Activated CD8-positive, alpha-beta memory T cell treated with anti-CD3 and anti-CD28 coated beads for 4 hours (primary cell): ENCODE data around the gene TECR.
"Not testable (repeated sequence)": the region's sequence is repeated elsewhere in the genome, so short reads cannot be mapped to it uniquely, and the experiment has no call there.

Source experiments
- DNase-seq, 2 donors: peaks; one replicate each; pipeline ENCODE4 v3.0.0-alpha.2; 2020; ENCODE audit warnings: low read depth in 2 of 2

Gene TECR

DNA sequence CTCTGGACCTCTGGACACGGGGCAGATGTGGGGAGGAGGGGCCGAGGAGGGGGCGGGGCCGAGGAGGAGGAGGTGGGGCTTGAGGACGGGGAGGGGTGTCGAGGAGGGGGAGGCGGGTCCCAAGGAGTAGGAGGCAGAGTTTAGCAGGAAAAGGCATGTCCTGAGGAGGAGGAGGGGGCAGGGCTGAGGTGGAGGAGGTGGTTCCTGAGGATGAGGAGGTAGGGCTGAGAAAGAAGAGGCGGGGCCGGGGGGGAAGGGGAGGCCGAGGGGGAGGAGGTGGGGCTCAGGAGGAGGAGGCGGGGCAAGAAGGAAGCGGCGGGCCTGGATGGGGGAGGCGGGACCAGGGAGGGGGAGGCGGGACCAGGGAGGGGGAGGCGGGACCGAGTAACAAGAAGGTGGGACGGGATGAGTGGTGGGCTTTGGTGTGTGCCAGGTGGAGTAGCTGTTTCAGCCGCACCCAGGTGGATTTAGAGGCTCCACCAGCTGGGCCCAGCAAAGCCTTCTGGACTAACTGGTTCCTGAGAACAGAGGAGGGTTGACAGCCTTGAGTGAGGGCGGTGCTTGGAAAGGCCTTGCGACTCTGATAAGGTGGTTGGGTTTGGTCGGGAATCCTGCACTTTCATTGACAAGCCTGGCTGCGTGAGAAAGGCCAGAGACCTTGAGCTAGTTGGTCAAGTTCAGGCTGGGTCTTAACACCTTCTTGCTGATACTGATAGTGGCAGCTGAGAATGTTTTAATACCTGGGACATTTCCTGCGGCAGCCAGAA is 7.7 kb downstream of the TECR start:
- DNase-seq = no peak

DNA sequence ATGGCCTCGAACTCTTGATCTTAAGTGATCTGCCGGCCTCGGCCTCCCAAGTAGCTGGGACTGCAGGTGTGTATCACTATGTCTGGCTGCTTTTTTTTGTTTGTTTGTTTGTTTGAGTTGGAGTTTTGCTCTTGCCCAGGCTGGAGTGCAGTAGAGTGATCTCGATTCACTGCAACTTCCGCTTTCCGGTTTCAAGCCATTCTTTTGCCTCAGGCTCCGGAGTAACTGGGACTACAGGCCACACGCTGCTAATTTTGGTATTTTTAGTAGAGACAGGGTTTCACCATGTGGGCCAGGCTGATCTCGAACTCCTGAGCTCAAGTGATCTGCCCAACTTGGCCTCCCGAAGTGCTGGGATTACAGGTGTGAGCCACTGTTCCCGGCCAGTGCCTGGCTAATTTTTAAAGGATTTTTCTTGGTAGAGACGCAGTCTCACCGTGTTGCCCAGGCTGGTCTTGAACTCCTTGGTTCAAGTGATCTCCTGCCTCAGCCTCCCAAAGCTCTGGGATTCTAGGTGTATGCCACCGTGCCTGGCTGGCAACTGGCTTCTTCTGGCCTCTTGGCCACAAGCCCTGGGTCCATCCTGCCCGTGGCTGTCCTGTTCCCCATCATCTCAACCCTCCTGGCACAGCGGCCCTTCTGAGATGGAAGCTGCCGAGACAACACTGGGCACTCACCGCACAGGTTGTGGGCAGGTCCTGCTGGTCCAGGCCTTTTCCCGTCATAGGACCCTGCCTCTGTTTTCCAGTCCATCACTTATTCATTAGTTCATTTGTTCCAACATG is 11.5 kb downstream of the TECR start:
- DNase-seq = no peak

DNA sequence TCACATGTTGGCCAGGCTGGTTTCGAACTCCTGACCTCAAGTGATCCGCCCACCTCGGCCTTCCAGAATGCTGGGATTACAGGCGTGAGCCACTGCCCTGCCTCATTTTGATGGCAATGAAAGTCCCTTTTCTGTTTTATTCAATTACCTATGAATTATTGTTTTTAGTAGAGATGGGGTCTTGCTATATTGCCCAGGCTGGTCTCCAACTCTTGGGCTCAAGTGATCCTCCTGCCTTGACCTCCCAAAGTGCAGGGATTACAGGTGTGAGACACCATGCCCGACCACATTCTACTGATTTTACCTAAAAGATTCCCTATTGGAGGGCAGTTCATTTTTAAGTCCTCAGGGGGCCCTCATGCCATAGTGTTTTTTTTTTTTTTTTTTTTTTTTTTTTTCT is 12.6 kb downstream of the TECR start:
- DNase-seq = not testable (repeated sequence)

DNA sequence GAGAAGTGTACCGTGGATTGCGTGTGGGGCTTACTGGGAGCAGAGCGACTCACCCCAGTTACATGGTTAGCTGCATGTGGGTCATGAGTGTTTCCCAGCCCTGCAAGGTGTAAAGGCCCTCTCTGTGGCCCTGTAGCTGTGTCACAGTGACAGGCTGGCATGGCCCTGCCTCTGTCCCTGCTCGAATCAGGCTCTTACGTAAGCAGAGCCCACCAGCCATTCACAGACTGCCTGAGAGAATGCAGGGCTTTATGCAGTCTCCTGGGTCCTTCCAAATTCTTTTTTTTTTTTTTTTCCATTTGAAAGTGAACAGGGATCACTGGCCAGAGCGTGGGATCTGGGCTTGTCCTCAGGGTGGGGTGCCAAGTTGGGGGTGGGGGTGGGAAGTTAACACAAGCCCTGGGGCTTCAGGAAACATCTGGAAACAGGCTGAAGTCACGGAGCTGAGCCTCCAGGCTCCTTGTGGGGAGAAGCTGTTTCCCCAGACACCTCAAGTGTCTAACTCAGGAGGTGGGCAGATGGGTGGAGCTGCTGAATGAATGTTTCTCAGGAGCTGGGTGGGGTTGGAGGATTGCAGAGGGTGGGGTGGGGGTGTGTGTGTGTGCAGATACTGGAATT is 13.4 kb downstream of the TECR start:
- no peak for DNase-seq

DNA sequence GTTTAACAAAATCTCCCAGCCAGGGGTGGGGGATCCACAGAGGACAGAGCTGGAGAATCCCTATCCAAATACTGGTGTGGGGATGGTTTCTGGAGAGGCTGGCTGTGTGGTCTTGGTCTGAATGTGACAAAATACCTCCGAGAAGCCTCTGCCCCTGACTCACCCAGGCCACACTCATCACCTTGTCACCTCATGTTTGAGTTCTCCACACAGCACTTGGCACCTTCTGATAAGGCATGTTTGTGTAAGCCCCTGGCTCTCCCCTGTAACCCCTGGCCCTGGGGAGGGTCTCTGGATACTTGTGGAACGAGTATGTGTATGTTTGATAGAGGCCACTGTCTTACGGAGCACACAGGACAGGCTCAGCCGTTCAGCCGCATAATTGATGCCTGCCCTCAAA is 14.7 kb downstream of the TECR start:
- no peak for DNase-seq

DNA sequence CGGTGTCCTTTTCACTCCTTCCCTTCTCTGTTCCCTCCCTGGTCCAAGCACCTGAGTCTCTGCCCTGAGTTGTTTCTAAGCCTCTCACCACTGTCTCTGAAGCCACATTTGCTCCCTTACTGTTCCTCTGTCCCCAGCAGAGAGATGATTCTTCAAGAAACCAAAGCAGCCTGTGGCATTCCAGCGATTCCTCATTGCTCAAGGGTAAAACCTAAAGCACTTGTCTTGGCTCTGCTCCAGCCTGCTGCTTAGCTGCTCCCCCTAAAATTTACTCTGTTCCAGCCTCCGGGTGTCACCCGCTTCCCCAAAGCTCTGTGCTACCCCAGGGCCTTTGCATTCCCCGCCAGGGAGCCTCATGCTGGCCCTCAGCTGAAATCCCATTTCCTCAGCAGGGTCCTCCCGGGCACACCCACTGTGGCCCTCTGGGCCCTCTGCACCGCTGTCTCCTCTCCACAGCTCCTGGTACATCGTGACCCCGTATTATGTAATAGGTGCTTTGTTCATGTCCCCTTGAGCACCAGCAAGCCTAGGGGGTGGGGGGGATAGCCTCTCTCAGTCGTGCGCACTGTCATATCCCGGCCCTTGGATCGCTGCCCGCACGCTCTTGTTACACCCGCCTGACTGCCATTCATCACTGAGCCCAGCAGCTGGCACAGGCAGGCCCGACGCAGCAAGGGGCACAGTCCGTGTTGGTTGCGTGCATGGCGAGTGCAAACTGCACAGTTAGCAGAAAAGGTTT is 15.8 kb downstream of the TECR start:
- no peak for DNase-seq

DNA sequence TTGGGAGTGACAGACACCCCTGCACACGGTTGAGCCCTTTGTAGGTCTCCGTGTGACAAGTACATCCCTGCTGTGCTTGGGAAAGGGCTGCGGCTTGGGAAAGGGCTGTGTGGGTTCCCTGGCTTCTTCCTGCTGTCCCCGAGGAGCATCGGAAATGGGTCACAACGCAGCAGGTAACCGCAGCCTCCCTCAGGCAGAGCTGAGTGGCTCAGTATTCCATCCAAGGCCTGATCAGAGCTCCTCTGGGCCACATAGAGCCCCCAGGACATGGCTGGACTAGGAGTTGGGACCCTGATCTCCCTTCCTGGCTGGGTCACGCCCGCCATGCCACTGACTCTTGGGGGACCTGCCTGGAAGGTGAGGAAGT is 16.3 kb downstream of the TECR start:
- no peak for DNase-seq

DNA sequence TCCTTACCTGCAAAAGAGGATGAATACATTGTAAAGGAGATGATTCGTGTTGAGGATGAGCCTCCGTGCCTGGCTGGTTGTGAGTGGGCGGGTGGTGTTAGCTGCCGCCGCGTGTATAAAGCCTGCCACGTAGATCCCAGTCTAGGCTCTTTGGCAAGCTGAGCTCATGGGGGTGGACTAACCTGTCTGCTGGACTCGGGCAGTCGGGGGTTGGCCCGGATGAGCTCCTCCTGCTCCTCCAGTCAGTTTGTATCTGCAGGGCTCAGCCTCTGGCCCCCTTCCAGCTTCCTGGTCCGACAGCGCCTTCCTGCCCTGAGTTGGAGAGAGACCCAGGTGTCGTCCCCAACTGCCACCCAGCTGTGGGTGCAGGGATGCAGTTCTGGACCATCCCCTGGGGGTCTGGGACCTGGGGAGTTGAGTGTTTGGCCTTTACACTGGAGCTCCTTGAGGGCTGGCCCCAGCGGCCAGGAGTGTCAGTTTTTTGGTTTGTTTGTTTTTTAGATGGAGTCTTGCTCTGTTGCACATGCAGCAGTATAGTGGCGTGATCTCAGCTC is 20.9 kb downstream of the TECR start:
- no peak for DNase-seq

DNA sequence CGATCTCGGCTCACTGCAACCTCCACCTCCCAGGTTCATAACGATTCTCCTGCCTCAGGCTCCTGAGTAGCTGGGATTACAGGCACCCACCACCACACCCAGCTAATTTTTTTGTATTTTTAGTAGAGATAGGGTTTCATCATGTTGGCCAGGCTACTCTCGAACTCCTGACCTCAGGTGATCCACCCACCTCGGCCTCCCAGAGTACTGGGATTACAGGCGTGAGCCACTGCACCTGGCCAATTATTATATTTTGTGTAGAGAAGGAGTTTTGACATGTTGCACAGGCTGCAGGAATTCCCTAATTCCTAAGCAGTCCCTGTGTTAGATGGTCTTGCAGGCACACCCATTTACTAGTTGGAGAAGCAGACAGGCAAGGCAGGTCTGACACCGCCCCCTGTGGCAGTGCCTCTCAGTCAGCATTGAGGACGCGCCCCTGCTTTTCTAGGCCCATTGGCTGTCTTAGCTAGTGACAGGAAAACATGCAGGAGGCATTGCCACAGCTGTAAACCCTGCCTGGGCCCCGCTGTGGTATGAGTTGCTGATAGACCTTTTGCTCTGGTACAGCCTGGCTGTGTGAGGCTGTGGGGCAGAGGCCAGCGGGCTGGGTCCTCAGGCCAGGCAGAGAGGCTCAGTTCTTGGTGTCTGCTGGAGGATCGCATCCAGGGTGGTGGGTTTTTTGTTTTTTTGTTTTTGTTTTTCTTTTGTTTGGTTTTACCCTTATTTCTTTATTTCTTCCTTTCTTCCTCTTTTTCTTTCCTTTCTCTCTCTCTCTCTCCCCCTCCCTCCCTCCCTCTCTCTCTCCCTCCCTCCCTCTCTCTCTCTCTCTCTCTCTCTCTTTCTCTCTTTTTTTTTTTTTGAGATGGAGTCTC is 22.0 kb downstream of the TECR start:
- DNase-seq = peak; percentile 35 to 50

DNA sequence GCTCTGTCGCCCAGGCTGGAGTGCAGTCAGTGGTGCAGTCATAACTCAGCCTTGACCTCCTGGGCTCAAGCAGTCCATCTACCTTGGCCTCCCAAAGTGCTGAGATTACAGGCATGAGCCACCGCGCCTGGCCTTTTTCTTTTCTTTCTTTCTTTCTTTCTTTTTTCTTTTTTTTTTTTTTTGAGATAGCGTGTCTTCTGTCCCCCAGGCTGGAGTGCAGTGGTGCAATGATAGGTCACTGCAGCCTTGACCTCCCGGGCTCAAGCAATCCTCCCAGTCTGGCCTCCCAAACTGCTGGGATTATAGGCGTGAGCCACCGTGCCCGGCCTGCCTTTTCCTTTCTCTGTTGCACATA is 22.6 kb downstream of the TECR start:
- DNase-seq = not testable (repeated sequence)

DNA sequence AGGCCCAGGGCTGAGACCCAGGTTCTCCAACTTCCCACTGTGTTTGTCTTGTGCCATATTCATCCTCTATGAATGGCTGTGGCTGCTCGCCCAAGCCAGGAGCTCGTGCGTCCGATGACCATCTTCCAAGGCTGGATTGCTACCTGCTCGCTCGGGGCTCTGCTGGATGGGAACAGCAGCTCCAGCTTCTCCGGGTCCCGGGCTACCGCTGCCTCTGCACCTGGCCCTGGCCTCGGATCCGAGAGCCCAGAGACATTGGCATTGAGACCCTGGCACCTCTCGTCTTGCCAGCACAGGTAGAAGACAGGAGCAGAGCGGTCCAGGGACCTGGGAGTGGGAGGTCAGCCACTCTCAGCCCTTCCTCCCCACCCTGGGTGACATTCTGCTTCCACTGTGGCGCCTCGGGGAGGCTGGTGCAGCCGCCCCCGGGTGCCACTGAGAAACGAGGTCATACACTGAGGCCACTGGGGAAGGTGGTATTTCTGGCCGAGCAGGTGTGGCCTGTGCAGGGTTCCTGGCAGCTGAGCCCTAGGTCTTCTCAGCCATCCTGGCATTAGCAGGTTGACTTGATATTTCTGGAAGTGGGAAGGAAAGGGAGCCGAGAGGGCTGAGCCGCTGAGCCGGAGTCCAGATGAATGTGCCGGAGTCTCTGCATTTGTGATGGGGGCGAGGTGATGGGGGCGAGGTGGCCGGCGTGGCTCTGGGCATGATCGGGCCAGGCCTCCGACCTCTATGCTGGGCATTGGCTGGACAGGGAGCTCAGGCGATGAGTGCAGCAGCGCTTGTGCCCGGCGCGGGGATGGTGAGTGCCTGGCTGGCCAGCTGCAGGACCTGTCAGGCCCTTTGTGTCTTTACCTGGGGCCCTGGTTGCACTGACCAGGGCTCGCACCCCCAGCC is 23.9 kb downstream of the TECR start:
- no peak for DNase-seq

DNA sequence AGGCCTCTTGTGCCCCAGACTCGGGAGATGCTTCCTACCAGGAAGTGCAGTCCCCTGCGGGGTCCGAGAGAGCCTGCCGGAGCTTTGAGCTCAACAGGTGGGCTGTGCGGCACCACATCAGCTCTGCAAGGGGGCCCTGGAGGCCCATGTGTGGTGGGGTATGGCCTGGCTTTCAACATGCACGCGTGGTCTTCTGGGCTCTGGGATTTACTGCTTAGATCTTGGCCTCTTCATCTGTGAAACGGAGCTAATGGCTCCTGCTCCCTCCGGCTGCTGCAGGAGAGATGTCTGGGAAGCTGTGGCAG is 24.5 kb downstream of the TECR start:
- DNase-seq = no peak

DNA sequence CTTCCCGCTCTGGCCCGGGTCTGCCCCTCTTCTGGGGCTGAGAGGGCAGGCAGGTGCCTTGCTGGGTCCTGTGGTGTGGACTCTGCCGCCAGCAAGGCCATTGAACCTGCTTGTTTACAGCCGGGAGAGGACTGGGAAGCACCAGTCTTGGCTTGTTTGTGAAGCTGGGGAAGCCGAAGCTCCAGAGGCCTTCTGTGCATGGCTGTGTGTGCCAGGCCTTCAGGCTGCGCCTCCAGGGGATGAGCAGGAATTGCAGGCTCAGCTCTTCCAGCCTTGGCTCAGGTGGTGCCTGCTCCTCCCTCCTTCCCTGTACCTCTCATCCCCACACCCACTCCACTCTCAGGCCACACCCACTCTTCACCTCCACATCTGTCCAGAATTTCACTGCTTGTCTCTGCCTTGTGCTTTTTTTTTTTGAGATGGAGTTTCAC is 25.0 kb downstream of the TECR start:
- DNase-seq = no peak

DNA sequence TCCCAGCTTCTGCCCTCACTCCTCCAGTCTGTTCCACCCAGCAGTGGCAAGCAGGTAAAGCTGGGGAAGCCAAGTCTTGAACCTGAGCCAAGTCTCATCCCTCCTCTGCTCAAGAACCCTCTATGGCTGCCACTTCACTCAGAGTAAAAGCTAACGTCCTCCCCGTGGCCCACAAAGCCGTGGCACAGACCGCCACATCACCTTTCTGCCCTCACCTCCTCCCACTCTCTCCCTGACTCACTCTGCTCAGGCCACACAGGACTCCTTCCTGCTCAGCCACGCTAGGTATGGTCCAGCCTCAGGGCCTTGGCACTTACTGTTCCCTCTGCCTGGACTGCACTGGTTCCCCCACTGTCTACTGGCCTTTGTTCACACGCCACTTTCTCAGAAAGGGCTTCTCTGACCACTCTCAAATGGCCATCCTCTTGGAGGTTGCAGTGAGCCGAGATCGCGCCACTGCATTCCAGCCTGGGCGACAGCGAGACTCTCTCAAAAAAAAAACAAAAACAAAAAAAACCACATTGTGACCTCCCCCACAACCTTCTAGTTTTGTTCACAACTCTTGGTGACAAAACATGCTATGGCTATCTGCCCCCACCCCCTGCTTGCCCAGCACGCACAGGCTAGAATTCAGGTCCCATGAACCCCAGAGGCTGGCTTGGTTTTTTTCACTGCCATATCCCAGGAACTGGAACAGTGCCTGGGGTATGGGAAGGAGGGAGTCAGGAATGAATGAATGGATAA is 26.7 kb downstream of the TECR start:
- no peak for DNase-seq

DNA sequence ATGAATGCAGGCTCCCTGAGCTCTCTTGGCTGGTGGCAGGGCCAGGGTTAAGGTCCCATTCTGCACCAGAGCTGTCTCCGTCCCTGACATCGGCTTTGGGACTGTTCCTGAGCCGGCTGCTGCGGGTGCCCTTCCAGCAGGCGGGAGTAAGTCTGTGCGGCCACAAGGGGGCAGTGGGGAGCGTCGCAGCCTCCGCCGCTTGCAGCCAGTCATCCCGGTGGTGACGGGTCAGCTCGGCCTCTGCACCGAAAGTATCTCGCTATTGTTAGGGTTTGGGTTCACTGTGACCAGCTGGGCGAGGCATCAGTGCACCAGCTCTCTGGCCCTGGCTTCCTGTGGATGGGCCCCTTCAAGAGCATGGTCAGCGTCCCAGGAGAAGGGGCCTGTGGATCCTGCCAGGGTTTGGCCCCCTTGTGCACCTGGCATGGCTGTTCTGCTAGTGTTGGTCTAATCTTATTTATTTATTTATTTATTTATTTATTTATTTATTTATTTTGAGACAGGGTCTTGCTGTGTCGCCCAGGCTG is 27.3 kb downstream of the TECR start:
- peak; percentile 46 to 52 for DNase-seq

DNA sequence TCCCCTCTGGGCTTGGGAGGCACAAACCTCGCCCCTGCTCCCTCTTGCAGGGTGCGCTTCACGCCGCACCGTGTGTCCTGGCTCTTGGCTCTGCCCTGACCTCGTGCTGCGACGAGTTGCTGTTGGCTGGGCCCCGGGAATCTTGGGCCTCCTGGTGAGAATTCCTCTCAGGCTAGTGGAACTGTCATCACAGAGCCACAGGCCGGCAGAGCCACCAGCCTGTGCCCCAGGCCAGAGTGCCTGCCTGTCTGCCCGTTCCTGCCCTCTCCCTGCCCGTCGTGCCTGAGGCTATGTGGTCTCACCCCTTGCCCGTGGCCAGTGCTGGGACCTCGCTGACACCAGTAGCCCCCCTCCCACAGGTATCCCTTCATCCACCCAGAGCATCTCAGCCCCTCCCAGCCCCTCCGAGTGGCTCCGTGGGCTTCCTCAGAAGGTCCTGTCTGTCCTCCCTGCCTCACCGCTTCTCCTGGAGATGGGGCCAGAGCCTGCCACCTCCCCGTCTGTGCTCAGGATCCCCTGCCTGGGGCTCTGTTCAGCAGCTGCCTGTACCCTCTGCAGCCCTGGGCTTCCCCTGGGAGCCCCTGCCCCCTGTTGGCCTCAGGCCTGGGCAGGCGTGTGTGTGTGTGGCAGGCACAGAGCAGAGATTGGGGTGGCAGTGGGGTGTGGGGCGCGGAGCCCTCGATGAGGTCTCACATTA is 29.1 kb downstream of the TECR start:
- no peak for DNase-seq

DNA sequence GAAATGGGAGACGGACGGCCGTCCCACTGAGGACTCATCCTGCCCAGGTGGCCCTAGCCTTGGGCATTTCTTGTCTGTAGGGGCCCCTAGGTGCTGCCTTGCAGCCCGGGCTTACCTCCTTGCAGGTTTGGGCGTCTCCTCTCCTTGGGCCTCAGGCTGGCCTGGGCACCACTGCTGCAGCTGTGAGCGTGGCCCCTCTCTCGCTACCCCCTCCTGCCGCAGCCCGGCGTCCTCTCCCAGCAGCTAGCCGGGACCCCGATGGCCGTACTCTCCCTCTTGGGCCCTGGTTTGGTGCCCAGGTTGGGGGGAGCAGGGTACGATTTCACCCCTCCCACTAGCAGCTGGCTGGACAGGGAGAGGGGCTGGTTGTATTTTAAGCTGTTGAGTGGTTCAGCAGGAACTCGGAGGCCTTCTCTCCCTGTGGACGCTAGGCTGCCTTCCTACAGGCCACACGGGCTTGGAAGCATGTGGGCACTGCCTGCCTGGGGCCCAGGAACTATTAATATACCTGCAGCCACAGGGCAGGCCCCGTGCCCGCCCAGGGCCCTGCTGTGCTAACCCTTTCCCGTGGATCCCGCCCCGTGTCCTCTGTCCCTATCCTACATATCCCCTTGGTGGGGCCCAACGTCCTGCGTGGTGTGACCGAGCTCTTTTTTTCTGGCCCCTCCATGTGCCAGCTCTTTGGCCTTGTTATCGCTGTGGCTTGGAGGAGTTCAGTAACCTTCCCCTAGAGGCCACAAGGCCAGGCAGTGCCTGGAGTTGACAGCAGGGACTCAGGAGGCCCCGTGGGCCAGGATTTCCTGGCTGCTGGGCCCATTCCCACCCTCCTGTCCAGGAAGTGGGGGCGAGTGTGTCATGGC is 30.8 kb downstream of the TECR start:
- no peak for DNase-seq

DNA sequence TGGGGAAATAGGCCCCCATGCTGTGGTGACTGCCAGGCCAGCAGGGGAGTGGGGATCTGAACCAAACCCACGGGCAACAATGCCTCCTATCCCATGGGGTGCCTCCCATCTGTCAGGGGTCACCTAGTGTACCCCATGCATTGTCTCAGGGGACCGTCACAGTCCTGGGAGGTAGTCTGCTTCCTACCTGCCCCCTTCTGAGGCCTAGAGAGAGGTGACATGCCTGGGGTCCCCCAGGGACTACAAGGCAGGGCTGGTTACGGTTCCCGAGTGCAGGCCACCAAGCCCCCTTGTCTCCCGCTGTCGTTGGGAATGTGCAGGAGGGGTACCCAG is 31.3 kb downstream of the TECR start:
- DNase-seq = no peak
